IMR-90 (cell line): ENCODE measurements around the gene MAP6. TPM values are rescaled to one million over a fixed set of nuclear protein-coding genes. Genes with fewer than 3 reads are reported as not detected.

Experiments
- microRNA-seq, 2 experiments: library from miRNA; stranded (forward) in 1 of 2; unstranded in 1 of 2; fragments of 10-50 nt in 1 of 2; fragments of <30 nt in 1 of 2; gene quantifications in 1 of 2; microRNA quantifications in 1 of 2; one replicate each; pipeline versions ENCODE3 to v1.1.0; 2013 to 2020; ENCODE audit not compliant: insufficient read depth in 1 of 2, insufficient read length in 1 of 2, unreplicated experiment in 1 of 2
- polyA plus RNA-seq, 3 experiments: library from polyadenylated mRNA; depleted of rRNA; stranded (reverse); fragments of >200 nt; gene quantifications; 2 replicates each; pipeline ENCODE4 v1.2.3, GENCODE V29; 2012; ENCODE audit warnings: low replicate concordance in 1 of 3
- small RNA-seq, 5 experiments: library from RNA; depleted of rRNA; stranded (forward); fragments of <200 nt; gene quantifications; one replicate each; pipeline ENCODE3, GENCODE V24; 2012
- total RNA-seq: library from RNA; depleted of rRNA; stranded (reverse); fragments of >200 nt; gene quantifications from 2 replicates; pipeline ENCODE4 v1.2.3, GENCODE V29; 2012; rRNA removed

Gene MAP6
- total and polyA plus RNA-seq, 2 of the 4 experiments (the other 2 are of a cell fraction), result 3.0 to 3.4 TPM

Small RNA genes within 50 kb of the gene (microRNA-seq; reads per million reads assigned to microRNA genes)
- gene AP001922.4 (ENCODE audit: insufficient read depth, insufficient read length), result not detected

Small RNA genes within 50 kb of the gene (small RNA-seq; reads per million reads assigned to genes)
- 0 reads per million in 5 experiments for gene AP001922.4

Other genes with a start within 250 kb of the MAP6 start
- 1.4 and 1.6 TPM in 2 replicates for gene KLHL35, start 235.8 kb downstream of the MAP6 start, total RNA-seq
- gene KLHL35, start 235.8 kb downstream of the MAP6 start, polyA plus RNA-seq (2012; rRNA removed), result 3.3 TPM in 2 replicates
- 1.7 and 2.0 TPM in 2 replicates for gene GDPD5, start 143.1 kb downstream of the MAP6 start, total RNA-seq
- gene GDPD5, start 143.1 kb downstream of the MAP6 start, polyA plus RNA-seq (2012; rRNA removed), result 7.9 and 8.2 TPM in 2 replicates
- gene SERPINH1, start 106.8 kb downstream of the MAP6 start, total RNA-seq, result 772 and 841 TPM in 2 replicates
- gene SERPINH1, start 106.8 kb downstream of the MAP6 start, polyA plus RNA-seq (2012; rRNA removed), result 1,857 and 1,944 TPM in 2 replicates
- gene MOGAT2, start 48.8 kb upstream of the MAP6 start, total RNA-seq, result not detected in 2 replicates
- not detected in 2 replicates for gene MOGAT2, start 48.8 kb upstream of the MAP6 start, polyA plus RNA-seq (2012; rRNA removed)
- 2.2 and 2.3 TPM in 2 replicates for gene DGAT2, start 99.7 kb upstream of the MAP6 start, total RNA-seq
- 1.7 and 2.4 TPM in 2 replicates for gene DGAT2, start 99.7 kb upstream of the MAP6 start, polyA plus RNA-seq (2012; rRNA removed)
- gene UVRAG, start 146.2 kb upstream of the MAP6 start, total RNA-seq, result 10.9 and 12.8 TPM in 2 replicates
- gene UVRAG, start 146.2 kb upstream of the MAP6 start, polyA plus RNA-seq (2012; rRNA removed), result 5.3 and 5.6 TPM in 2 replicates